Bronchial epithelial cell (primary cell): Measurements from ENCODE around the gene SLC35E3. TPM values are rescaled to one million over a fixed set of nuclear protein-coding genes. Genes with fewer than 3 reads are reported as not detected.

Source experiments
- DNase-seq: peaks from one replicate; pipeline ENCODE4 v3.0.0-alpha.2; 2010; ENCODE audit warnings: low read depth
- FAIRE-seq: peaks from 2 replicates; lab custom pipeline; 2011; peaks lifted over from hg19 to GRCh38; lab: Jason Lieb, UNC
- H3K27me3 ChIP-seq: 2 replicates; pipeline ENCODE4 v1.5.1; 2011; ENCODE audit warnings: low read length; ENCODE audit not compliant: control insufficient read depth, insufficient read depth
- H3K36me3 ChIP-seq: 2 replicates; pipeline ENCODE4 v1.5.1; 2011; ENCODE audit warnings: low read length; ENCODE audit not compliant: control insufficient read depth, insufficient read depth
- H3K4me3 ChIP-seq: 2 replicates; pipeline ENCODE4 v1.5.1; 2011; ENCODE audit warnings: mild to moderate bottlenecking, low read depth, low read length, control low read depth
- total RNA-seq: library from RNA; depleted of rRNA; stranded (reverse); fragments of >200 nt; gene quantifications from 2 replicates; pipeline ENCODE4 v1.2.1, GENCODE V29; 2014
- TF ChIP-seq, protein P1 (sequence below): IDR thresholded peaks from 2 replicates; pipeline ENCODE4 v1.5.1; 2011; ENCODE audit warnings: mild to moderate bottlenecking, moderate library complexity, low read length, control low read depth, inconsistent platforms; ENCODE audit not compliant: insufficient read depth, severe bottlenecking

SLC35E3 gene
- total RNA-seq, 1 donor from 2014 or later = 3.2 TPM

DNA sequence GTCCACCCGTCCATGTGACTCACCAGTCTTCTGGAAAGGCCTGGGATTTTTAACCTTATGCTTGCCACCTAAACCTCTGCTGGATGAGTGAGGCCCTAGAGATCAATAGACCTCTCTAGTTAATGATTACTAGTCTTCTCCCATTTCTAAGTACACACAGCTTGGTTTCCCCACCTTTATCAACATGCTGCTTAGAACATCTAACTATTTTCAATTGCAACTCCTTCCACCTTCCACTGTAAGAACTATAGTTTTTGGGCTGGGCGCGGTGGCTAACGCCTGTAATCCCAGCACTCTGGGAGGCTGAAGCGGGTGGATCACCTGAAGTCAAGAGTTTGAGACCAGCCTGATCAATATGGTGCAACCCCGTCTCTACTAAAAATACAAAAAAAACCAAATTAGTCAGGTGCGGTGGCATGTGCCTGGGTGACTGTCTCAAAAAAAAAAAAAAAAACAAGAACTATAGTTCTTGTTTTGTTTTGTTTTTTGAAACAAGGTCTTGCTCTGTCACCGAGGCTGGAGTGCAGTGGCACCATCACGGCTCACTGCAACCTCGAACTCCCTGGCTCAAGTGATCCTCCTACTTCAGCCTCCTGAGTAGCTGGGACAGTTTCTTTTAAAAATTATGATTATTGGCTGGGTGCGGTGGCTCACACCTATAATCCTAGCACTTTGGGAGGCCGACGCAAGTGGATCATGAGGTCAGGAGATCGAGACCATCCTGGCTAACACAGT, 43.3 kb downstream of the SLC35E3 start:
- Histone ChIP-seq H3K27me3 (no peaks in the 10 kb centered on the region), H3K36me3 (no peaks in the 10 kb centered on the region), H3K4me3 (no peak overlapping the region)
- DNase-seq = no peak
- TF ChIP-seq, protein P1, sequence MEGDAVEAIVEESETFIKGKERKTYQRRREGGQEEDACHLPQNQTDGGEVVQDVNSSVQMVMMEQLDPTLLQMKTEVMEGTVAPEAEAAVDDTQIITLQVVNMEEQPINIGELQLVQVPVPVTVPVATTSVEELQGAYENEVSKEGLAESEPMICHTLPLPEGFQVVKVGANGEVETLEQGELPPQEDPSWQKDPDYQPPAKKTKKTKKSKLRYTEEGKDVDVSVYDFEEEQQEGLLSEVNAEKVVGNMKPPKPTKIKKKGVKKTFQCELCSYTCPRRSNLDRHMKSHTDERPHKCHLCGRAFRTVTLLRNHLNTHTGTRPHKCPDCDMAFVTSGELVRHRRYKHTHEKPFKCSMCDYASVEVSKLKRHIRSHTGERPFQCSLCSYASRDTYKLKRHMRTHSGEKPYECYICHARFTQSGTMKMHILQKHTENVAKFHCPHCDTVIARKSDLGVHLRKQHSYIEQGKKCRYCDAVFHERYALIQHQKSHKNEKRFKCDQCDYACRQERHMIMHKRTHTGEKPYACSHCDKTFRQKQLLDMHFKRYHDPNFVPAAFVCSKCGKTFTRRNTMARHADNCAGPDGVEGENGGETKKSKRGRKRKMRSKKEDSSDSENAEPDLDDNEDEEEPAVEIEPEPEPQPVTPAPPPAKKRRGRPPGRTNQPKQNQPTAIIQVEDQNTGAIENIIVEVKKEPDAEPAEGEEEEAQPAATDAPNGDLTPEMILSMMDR = no peak
- FAIRE-seq = no peak

DNA sequence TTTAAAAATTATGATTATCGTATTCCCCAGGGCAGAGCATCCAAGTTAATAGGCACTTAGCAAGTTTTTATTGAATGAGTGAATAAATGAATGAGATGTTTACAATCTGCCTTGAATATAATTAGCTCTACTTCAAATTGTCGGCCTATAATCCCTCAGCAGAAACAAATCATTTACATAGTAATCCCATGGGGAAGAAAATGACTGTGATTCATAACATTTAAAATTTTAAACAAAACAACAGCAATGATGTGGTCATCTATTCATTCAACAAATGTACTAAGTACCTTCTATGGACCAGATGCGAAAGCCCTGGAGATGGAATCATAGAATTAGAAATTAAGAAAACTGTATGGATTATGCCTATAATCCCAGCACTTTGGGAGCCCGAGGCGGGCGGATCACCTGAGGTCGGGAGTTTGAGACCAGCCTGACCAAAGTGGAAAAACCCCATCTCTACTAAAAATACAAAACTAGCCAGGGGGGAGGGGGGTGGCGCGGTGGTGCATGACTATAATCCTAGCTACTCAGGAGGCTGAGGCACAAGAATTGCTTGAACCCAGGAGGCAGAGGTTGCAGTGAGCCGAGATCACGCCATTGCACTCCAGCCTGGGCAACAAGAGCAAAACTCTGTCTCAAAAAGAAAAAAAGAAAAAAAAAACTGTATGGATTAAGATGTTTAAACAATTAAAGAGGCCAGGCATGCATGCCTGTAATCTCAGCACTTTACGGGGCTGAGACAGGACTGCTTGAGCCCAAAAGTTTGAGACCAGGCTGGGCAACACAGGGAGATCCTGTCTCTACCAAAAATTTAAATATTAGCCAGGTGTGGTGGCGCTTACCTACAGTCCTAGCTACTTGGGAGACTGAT, 44.3 kb downstream of the SLC35E3 start:
- no peak for DNase-seq

DNA sequence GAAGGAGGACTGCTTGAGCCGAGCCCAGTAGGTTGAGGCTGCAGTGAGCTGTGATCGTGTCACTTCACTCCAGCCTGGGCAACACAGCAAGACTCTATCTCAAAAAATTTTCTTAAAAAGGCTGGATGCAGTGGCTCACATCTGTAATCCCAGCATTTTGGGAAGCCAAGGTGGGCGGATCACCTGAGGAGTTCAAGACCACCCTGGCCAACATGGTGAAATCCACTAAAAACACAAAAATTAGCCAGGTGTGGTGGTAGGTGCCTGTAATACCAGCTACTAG, 44.9 kb downstream of the SLC35E3 start:
- no peaks in the 10 kb centered on the region for H3K27me3 ChIP-seq
- no peak overlapping the region for H3K4me3 ChIP-seq
- DNase-seq (no peak), FAIRE-seq (no peak)
- TF ChIP-seq, protein P1 = no peak
- H3K36me3 ChIP-seq = no peaks in the 10 kb centered on the region

More for the DNA sequence above, 44.3 kb downstream of the SLC35E3 start:
- FAIRE-seq = no peak
- Histone ChIP-seq H3K27me3 (no peaks in the 10 kb centered on the region), H3K36me3 (no peaks in the 10 kb centered on the region), H3K4me3 (no peak overlapping the region)
- TF ChIP-seq, protein P1 = no peak

DNA sequence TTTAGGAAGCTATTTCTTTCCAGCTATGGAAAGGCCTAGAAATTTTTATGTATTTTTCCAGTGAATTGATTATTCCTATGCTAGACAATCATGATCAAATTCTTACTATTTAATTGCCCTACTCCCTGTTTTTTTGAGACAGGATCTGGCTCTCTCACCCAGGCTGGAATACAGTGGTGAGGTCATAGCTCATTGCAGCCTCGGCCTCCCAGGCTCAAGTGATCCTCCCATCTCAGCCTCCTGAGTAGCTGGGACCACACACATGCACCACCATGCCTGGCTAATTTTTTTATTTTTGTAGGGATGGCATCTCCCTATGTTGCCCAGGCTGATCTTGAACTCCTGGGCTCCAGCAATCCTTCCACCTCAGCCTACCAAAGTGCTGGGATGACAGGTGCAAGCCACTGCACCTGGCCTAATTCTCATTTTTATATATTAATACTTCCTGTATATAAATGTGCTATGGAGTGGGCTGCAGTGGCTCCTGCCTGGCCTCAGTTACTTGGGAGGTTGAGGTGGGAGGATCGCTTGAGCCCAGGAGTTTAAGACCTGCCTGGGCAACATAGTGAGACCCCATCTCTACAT, 46.0 kb downstream of the SLC35E3 start:
- TF ChIP-seq, protein P1 = no peak
- DNase-seq = no peak

DNA sequence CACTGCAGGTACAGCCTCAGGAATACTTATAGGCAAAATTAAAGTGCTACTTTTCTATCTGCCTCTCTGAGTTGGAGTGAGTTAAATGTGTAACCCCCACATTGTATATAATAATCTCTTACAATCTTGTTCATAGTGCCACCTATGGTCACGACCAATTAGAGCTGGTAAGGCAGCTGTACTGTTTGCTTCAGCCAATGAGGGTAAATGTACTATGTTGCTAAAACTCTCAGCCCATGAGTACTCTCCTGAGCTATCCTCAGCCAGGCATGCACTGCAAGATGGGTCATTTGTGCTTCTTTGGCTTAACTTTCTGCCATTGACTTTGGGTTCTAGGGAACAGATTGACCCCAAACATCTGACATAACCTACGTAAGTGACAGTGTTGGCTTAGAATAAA, 47.0 kb downstream of the SLC35E3 start:
- no peak overlapping the region for H3K4me3 ChIP-seq
- DNase-seq (peak; percentile 76), FAIRE-seq (no peak)
- no peaks in the 10 kb centered on the region for H3K27me3 ChIP-seq
- TF ChIP-seq, protein P1 = no peak
- H3K36me3 ChIP-seq = no peaks in the 10 kb centered on the region

More for the DNA sequence above, 46.0 kb downstream of the SLC35E3 start:
- no peaks in the 10 kb centered on the region for H3K27me3 ChIP-seq
- FAIRE-seq = no peak
- H3K36me3 ChIP-seq = no peaks in the 10 kb centered on the region
- H3K4me3 ChIP-seq = no peak overlapping the region
